OCI-LY7 (cell line): ENCODE data around the gene ARHGAP31. TPM values are rescaled to one million over a fixed set of nuclear protein-coding genes. Genes with fewer than 3 reads are reported as not detected.

Experiments used
- BruUV-seq: library from RNA; stranded (reverse); fragments of 400-500 nt; replicated peaks from 2 replicates; lab custom pipeline; 2021; lab: Mats Ljungman, UMichigan
- CTCF ChIA-PET: fragments of 300-600 bp; sonication (Branson Sonifier 250); formaldehyde crosslinking; loops from one replicate; lab custom pipeline; 2022; ENCODE audit warnings: antibody characterized with exemption; ENCODE audit not compliant: unreplicated experiment; lab: Charles Lee
- POLR2A ChIA-PET: fragments of 300-600 bp; sonication (Branson Sonifier 250); formaldehyde crosslinking; loops from one replicate; lab custom pipeline; 2022; ENCODE audit warnings: antibody characterized with exemption; lab: Charles Lee
- DNase-seq: peaks from one replicate; pipeline ENCODE4 v3.0.0-alpha.2; 2015; ENCODE audit warnings: low spot score
- H2AFZ ChIP-seq: fragments of 200-600 bp; sonication (generic), shearing (Covaris generic); 2 replicates; pipeline ENCODE4 v1.6.1; 2014; ENCODE audit warnings: mild to moderate bottlenecking, antibody characterized with exemption, low read length, moderate library complexity
- H3K27ac ChIP-seq: fragments of 200-600 bp; sonication (generic); 2 replicates; pipeline ENCODE4 v1.5.1; 2014; ENCODE audit warnings: mixed run types, low read depth, mild to moderate bottlenecking, moderate library complexity, low read length, inconsistent platforms; ENCODE audit not compliant: poor library complexity, severe bottlenecking
- H3K36me3 ChIP-seq: fragments of 200-600 bp; sonication (generic); 2 replicates; pipeline ENCODE4 v1.6.1; 2014; ENCODE audit warnings: mild to moderate bottlenecking, antibody characterized with exemption, low read length, moderate library complexity, mixed read lengths; ENCODE audit not compliant: insufficient read depth
- H3K4me1 ChIP-seq: fragments of 200-600 bp; sonication (generic); 2 replicates; pipeline ENCODE4 v1.5.1; 2014; ENCODE audit warnings: mild to moderate bottlenecking, low read length; ENCODE audit not compliant: insufficient read depth, poor library complexity, severe bottlenecking
- H3K4me2 ChIP-seq: fragments of 200-600 bp; sonication (generic); 2 replicates; pipeline ENCODE4 v1.6.1; 2014; ENCODE audit warnings: mild to moderate bottlenecking, low read length
- H3K4me3 ChIP-seq: fragments of 200-600 bp; sonication (generic); 2 replicates; pipeline ENCODE4 v1.5.1; 2014; ENCODE audit warnings: mild to moderate bottlenecking, low read depth, low read length; ENCODE audit not compliant: poor library complexity, severe bottlenecking
- H3K79me2 ChIP-seq: fragments of 200-600 bp; sonication (generic); 2 replicates; pipeline ENCODE4 v1.6.1; 2016; ENCODE audit warnings: low read depth, mild to moderate bottlenecking, low read length, moderate library complexity, mixed read lengths; ENCODE audit not compliant: insufficient read depth
- H3K9me2 ChIP-seq: fragments of 200-600 bp; sonication (generic); 2 replicates; pipeline ENCODE4 v1.6.1; 2016; ENCODE audit warnings: mild to moderate bottlenecking, low read length, mixed read lengths; ENCODE audit not compliant: insufficient read depth
- H3K9me3 ChIP-seq: fragments of 200-600 bp; sonication (generic); 2 replicates; pipeline ENCODE4 v1.6.1; 2014; ENCODE audit warnings: mild to moderate bottlenecking, mixed run types, low read length, mixed read lengths
- H4K20me1 ChIP-seq: fragments of 200-600 bp; sonication (generic); 2 replicates; pipeline ENCODE4 v1.6.1; 2014; ENCODE audit warnings: mild to moderate bottlenecking, antibody characterized with exemption, low read length, moderate library complexity, mixed read lengths; ENCODE audit not compliant: insufficient read depth
- EZH2phosphoT487 ChIP-seq: fragments of 200-600 bp; sonication (generic); IDR thresholded peaks from 2 replicates; pipeline ENCODE4 v1.6.1; 2018; ENCODE audit warnings: low read depth, borderline replicate concordance, mild to moderate bottlenecking, mixed run types, antibody characterized with exemption, low read length, moderate library complexity, mixed read lengths
- intact Hi-C: fragments of 100-400 bp; cut with micrococcal nuclease; formaldehyde crosslinking; loops from one replicate; pipeline ENCODE4 v1.10.0; 2022; ENCODE audit not compliant: unreplicated experiment
- total RNA-seq, 2 experiments: library from RNA; depleted of rRNA in 1 of 2; stranded (reverse); fragments of >200 nt in 1 of 2; shearing (Covaris generic) in 1 of 2; gene quantifications; 2 replicates each; pipeline ENCODE4 v1.2.3, GENCODE V29; 2014 to 2022
- TF ChIP-seq, protein P1 (sequence below): fragments of 200-600 bp; sonication (generic); conservative IDR thresholded peaks from 2 replicates; pipeline ENCODE4 v1.5.1; 2014; ENCODE audit warnings: mild to moderate bottlenecking, antibody characterized with exemption, low read length, moderate library complexity, mixed read lengths

Gene ARHGAP31
- total RNA-seq, 2 experiments from 2014 or later: 2.8 to 4.1 TPM

DNA sequence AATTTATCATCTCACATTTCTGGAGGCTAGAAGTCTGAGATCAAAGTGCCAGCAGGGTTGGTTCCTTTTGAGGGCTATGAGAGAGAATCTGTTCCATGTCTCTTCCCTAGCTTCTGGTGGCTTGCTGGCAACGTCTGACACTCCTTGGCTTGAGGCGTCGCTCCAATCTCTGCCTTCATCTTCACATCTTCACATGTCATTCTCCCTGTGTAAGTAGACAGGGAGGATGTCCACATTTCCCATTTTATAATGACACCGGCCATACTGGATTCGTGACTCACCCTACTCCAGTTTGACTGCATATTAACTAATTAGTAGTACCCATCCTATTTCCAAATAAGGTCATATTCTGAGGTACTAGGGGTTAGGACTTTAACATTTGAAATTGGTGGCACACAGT is 17.5 kb upstream of the ARHGAP31 start:
- H3K9me2 ChIP-seq: no peaks in the 10 kb centered on the region
- H3K27ac ChIP-seq: no peak overlapping the region
- H4K20me1 ChIP-seq: no peaks in the 10 kb centered on the region
- no peak overlapping the region for H3K4me2 ChIP-seq
- H3K4me1 ChIP-seq: no peaks in the 10 kb centered on the region
- no peaks in the 10 kb centered on the region for H3K79me2 ChIP-seq
- H3K36me3 ChIP-seq: no peaks in the 10 kb centered on the region
- POLR2A ChIA-PET: interaction anchor here (3.0 kb wide), 1 partner anchor 76 kb away, joined by 12 read pairs; no protein-coding TSS in a partner anchor
- no peak overlapping the region for H3K4me3 ChIP-seq
- H3K9me3 ChIP-seq: no peaks in the 10 kb centered on the region
- TF ChIP-seq, protein P1, sequence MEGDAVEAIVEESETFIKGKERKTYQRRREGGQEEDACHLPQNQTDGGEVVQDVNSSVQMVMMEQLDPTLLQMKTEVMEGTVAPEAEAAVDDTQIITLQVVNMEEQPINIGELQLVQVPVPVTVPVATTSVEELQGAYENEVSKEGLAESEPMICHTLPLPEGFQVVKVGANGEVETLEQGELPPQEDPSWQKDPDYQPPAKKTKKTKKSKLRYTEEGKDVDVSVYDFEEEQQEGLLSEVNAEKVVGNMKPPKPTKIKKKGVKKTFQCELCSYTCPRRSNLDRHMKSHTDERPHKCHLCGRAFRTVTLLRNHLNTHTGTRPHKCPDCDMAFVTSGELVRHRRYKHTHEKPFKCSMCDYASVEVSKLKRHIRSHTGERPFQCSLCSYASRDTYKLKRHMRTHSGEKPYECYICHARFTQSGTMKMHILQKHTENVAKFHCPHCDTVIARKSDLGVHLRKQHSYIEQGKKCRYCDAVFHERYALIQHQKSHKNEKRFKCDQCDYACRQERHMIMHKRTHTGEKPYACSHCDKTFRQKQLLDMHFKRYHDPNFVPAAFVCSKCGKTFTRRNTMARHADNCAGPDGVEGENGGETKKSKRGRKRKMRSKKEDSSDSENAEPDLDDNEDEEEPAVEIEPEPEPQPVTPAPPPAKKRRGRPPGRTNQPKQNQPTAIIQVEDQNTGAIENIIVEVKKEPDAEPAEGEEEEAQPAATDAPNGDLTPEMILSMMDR: no peak
- TF ChIP-seq EZH2phosphoT487: no peak
- intact Hi-C loops: no loop called here
- CTCF ChIA-PET: interaction anchor here (2.3 kb wide), 1 partner anchor 76 kb away, joined by 10 read pairs; no protein-coding TSS in a partner anchor
- H2AFZ ChIP-seq: no peak overlapping the region
- no peak for DNase-seq
- BruUV-seq: no TSS peak

- CTCF ChIA-PET: no interaction called here
- H3K9me3 ChIP-seq: peaks cover 8% of the 10 kb centered on the region; the same call in 1 of the 2 replicates
Measured at GRCh38 chr3:119279101-119279554, 15.1 kb upstream of the ARHGAP31 start.

More at GRCh38 chr3:119279101-119279554, 15.1 kb upstream of the ARHGAP31 start:
- intact Hi-C loops: no loop called here
- no peaks in the 10 kb centered on the region for H3K36me3 ChIP-seq
- no peaks in the 10 kb centered on the region for H4K20me1 ChIP-seq
- H3K4me1 ChIP-seq: no peaks in the 10 kb centered on the region
- no TSS peak for BruUV-seq
- no peak overlapping the region for H3K27ac ChIP-seq
- H3K4me3 ChIP-seq: no peak overlapping the region
- H3K9me2 ChIP-seq: no peaks in the 10 kb centered on the region
- POLR2A ChIA-PET: no interaction called here
- no peak for DNase-seq
- no peak overlapping the region for H3K4me2 ChIP-seq
- H3K79me2 ChIP-seq: no peaks in the 10 kb centered on the region
- TF ChIP-seq, protein P1: no peak
- no peak for TF ChIP-seq EZH2phosphoT487
- H2AFZ ChIP-seq: no peak overlapping the region
